ENCODE results near the gene LPIN3.

The LPIN3 gene

GRCh38 chr20:41345729-41346067 is 5.1 kb downstream of the LPIN3 start:
- ChIA-PET CTCF (interaction anchor here (0.8 to 18.2 kb wide), 2 partner anchors 173 to 382 kb away, joined by 3 to 404 read pairs; no protein-coding TSS in a partner anchor), POLR2A (interaction anchor here (0.9 kb wide), 1 partner anchor 16 kb away, joined by 3 read pairs; no protein-coding TSS in a partner anchor)
- no peak overlapping the region for H3K4me3 ChIP-seq (ENCODE audit: low read depth, low read length)
- TF ChIP-seq, protein P1, sequence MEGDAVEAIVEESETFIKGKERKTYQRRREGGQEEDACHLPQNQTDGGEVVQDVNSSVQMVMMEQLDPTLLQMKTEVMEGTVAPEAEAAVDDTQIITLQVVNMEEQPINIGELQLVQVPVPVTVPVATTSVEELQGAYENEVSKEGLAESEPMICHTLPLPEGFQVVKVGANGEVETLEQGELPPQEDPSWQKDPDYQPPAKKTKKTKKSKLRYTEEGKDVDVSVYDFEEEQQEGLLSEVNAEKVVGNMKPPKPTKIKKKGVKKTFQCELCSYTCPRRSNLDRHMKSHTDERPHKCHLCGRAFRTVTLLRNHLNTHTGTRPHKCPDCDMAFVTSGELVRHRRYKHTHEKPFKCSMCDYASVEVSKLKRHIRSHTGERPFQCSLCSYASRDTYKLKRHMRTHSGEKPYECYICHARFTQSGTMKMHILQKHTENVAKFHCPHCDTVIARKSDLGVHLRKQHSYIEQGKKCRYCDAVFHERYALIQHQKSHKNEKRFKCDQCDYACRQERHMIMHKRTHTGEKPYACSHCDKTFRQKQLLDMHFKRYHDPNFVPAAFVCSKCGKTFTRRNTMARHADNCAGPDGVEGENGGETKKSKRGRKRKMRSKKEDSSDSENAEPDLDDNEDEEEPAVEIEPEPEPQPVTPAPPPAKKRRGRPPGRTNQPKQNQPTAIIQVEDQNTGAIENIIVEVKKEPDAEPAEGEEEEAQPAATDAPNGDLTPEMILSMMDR (IDR thresholded peaks at IDR 0.05; ENCODE audit: insufficient read depth, low read length, missing control alignments), result no peak
- DNase-seq (ENCODE audit: low read depth, low spot score), result no peak

GRCh38 chr20:41347523-41348429 is 7.2 kb downstream of the LPIN3 start:
- TF ChIP-seq, protein P1 (IDR thresholded peaks at IDR 0.05; ENCODE audit: insufficient read depth, low read length, missing control alignments), result no peak
- no peak overlapping the region for H3K4me3 ChIP-seq (ENCODE audit: low read depth, low read length)
- POLR2A ChIA-PET, result no interaction called here
- DNase-seq (ENCODE audit: low read depth, low spot score), result no peak
- CTCF ChIA-PET, result interaction anchor here (1.5 to 18.2 kb wide), 2 partner anchors 8 to 175 kb away, joined by 5 to 404 read pairs; no protein-coding TSS in a partner anchor

GRCh38 chr20:41348430-41349172 is 8.0 kb downstream of the LPIN3 start:
- TF ChIP-seq, protein P1 (IDR thresholded peaks at IDR 0.05; ENCODE audit: insufficient read depth, low read length, missing control alignments), result no peak
- DNase-seq (ENCODE audit: low read depth, low spot score), result no peak
- ChIA-PET CTCF (interaction anchor here (1.5 to 18.2 kb wide), 3 partner anchors 9 to 176 kb away, joined by 5 to 404 read pairs (median 5); no protein-coding TSS in a partner anchor), POLR2A (no interaction called here)
- no peak overlapping the region for H3K4me3 ChIP-seq (ENCODE audit: low read depth, low read length)

DNA sequence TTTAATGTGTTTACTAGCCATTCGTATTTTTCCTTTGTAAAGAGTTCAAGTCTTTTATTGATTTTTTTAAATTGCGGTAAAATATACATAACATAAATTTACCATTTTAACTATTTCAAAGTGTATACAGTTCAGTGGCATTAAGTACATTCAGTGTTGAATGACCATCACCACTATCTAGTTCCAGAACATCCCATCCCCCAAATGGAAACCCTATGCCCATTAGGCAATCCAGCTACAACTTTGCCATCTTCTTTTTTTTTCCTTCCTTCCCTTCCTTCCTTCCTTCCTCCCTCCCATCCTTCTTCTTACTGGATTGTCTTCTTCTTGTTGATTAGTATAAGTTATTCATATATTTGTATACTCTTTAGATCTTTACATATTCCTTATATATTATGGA is 8.6 kb downstream of the LPIN3 start:
- POLR2A ChIA-PET, result no interaction called here
- no peak overlapping the region for H3K4me3 ChIP-seq (ENCODE audit: low read depth, low read length)
- CTCF ChIA-PET, result interaction anchor here (1.5 to 2.5 kb wide), 3 partner anchors 8 to 176 kb away, joined by 5 to 12 read pairs (median 11); partner anchors contain the start of gene LPIN3
- TF ChIP-seq, protein P1 (IDR thresholded peaks at IDR 0.05; ENCODE audit: insufficient read depth, low read length, missing control alignments), result no peak
- no peak for DNase-seq (ENCODE audit: low read depth, low spot score)

GRCh38 chr20:41349943-41350342 is 9.3 kb downstream of the LPIN3 start:
- TF ChIP-seq, protein P1 (IDR thresholded peaks at IDR 0.05; ENCODE audit: insufficient read depth, low read length, missing control alignments), result no peak
- no peak overlapping the region for H3K4me3 ChIP-seq (ENCODE audit: low read depth, low read length)
- POLR2A ChIA-PET, result no interaction called here
- CTCF ChIA-PET, result interaction anchor here (0.9 to 2.5 kb wide), 4 partner anchors 9 to 177 kb away, joined by 4 to 12 read pairs (median 8); partner anchors contain the start of gene LPIN3
- DNase-seq (ENCODE audit: low read depth, low spot score), result no peak

Data from AG04449 (cell line).